Keratinocyte (primary cell): Measurements from ENCODE around the gene C11orf16. TPM values are rescaled to one million over a fixed set of nuclear protein-coding genes. Genes with fewer than 3 reads are reported as not detected.

Experiments used
- DNase-seq: peaks from one replicate; pipeline ENCODE4 v3.0.0-alpha.2; 2011; ENCODE audit warnings: low read depth, missing footprints, low spot score
- FAIRE-seq: peaks from 2 replicates; lab custom pipeline; 2011; peaks lifted over from hg19 to GRCh38; lab: Jason Lieb, UNC
- H2AFZ ChIP-seq: 2 replicates; pipeline ENCODE4 v1.6.0; 2012; ENCODE audit warnings: low read length, control low read depth, inconsistent platforms; ENCODE audit not compliant: control insufficient read depth
- H3K27ac ChIP-seq: 2 replicates; pipeline ENCODE4 v1.5.1; 2011; ENCODE audit warnings: low read length; ENCODE audit not compliant: control insufficient read depth, insufficient read depth
- H3K27me3 ChIP-seq: 3 replicates; pipeline ENCODE4 v1.6.0; 2011; ENCODE audit warnings: low read length; ENCODE audit not compliant: control insufficient read depth, insufficient read depth; ENCODE audit errors: extremely low read depth
- H3K36me3 ChIP-seq, 2 experiments: 2 replicates in 1 of 2; 3 replicates in 1 of 2; pipeline ENCODE4 v1.5.1; 2011; ENCODE audit warnings: low read length in 2 of 2, mild to moderate bottlenecking in 1 of 2; ENCODE audit not compliant: control insufficient read depth in 2 of 2, insufficient read depth in 2 of 2; ENCODE audit errors: extremely low read depth in 1 of 2
- H3K4me1 ChIP-seq: 3 replicates; pipeline ENCODE4 v1.5.1; 2011; ENCODE audit warnings: low read length; ENCODE audit not compliant: control insufficient read depth, insufficient read depth; ENCODE audit errors: extremely low read depth
- H3K4me2 ChIP-seq: 3 replicates; pipeline ENCODE4 v1.6.0; 2011; ENCODE audit warnings: low read depth, low read length; ENCODE audit not compliant: control insufficient read depth, insufficient read depth; ENCODE audit errors: extremely low read depth
- H3K4me3 ChIP-seq, 3 experiments: fragments of 200-600 bp in 1 of 3; sonication (generic) in 1 of 3; 2 replicates in 2 of 3; 3 replicates in 1 of 3; pipeline ENCODE4 v1.5.1; 2011 to 2016; ENCODE audit warnings: low read length in 3 of 3, mild to moderate bottlenecking in 3 of 3, control low read depth in 2 of 3, inconsistent platforms in 1 of 3, low read depth in 1 of 3, mixed read lengths in 1 of 3, mixed run types in 1 of 3, moderate library complexity in 1 of 3; ENCODE audit not compliant: control insufficient read depth in 2 of 3, insufficient read depth in 2 of 3; ENCODE audit errors: extremely low read depth in 1 of 3
- H3K79me2 ChIP-seq: 2 replicates; pipeline ENCODE4 v1.6.0; 2012; ENCODE audit warnings: low read length; ENCODE audit not compliant: control insufficient read depth, insufficient read depth
- H3K9ac ChIP-seq: 3 replicates; pipeline ENCODE4 v1.6.0; 2011; ENCODE audit warnings: low read length; ENCODE audit not compliant: control insufficient read depth, insufficient read depth; ENCODE audit errors: extremely low read depth
- H3K9me1 ChIP-seq: 3 replicates; pipeline ENCODE4 v1.6.0; 2011; ENCODE audit warnings: low read length; ENCODE audit not compliant: control insufficient read depth, insufficient read depth; ENCODE audit errors: extremely low read depth
- H3K9me3 ChIP-seq: 2 replicates; pipeline ENCODE4 v1.5.1; 2012; ENCODE audit warnings: low read depth, low read length; ENCODE audit not compliant: control insufficient read depth
- H4K20me1 ChIP-seq: 3 replicates; pipeline ENCODE4 v1.6.0; 2011; ENCODE audit warnings: low read length; ENCODE audit not compliant: control insufficient read depth, insufficient read depth; ENCODE audit errors: extremely low read depth
- CTCF ChIP-seq, 3 experiments: IDR thresholded peaks in 1 of 3; conservative IDR thresholded peaks in 1 of 3; optimal IDR thresholded peaks in 1 of 3; 2 replicates in 2 of 3; 3 replicates in 1 of 3; pipeline versions ENCODE3 to v1.5.1; 2011; ENCODE audit warnings: low read length in 3 of 3, mild to moderate bottlenecking in 3 of 3, moderate library complexity in 2 of 3, control low read depth in 1 of 3, inconsistent platforms in 1 of 3; ENCODE audit not compliant: insufficient read depth in 2 of 3; ENCODE audit errors: extremely low read depth in 1 of 3
- EZH2 ChIP-seq: IDR thresholded peaks from one replicate; pipeline ENCODE4 v1.6.1; 2012; ENCODE audit warnings: inconsistent platforms, mild to moderate bottlenecking, low read length, moderate library complexity
- dilution Hi-C: fragments of 300-500 bp; cut with MboI; formaldehyde crosslinking; loops from one replicate; pipeline ENCODE4 v1.7.0; 2020; ENCODE audit warnings: low sequenced_read_pairs; ENCODE audit not compliant: extremely low pct_ligation_motif_present
- polyA plus RNA-seq, 5 experiments: library from polyadenylated mRNA; depleted of rRNA in 3 of 5; stranded (reverse) in 3 of 5; stranded (forward) in 1 of 5; unstranded in 1 of 5; fragments of >200 nt; gene quantifications; 1 replicate in 1 of 5; 2 replicates in 3 of 5; 3 replicates in 1 of 5; pipeline versions ENCODE4 v1.2.1 to v1.2.3, GENCODE V29; 2011 to 2012; ENCODE audit warnings: missing spikeins in 2 of 5, low read depth in 1 of 5, low replicate concordance in 1 of 5
- small RNA-seq, 3 experiments: library from RNA; depleted of rRNA; stranded (forward); fragments of <200 nt; gene quantifications; one replicate each; pipeline ENCODE3, GENCODE V24; 2012; ENCODE audit warnings: low read depth in 3 of 3, low replicate concordance in 1 of 3; ENCODE audit not compliant: insufficient read length in 3 of 3

The C11orf16 gene
- polyA plus RNA-seq, 1 donor (not counting 4 experiments of a cell fraction or from before 2014, with no cell fraction given) = not detected

- no peaks in the 10 kb centered on the region for H3K79me2 ChIP-seq
- TF ChIP-seq CTCF (optimal IDR thresholded peaks at IDR 0.05 in 1 of 3, IDR thresholded peaks at IDR 0.05 in 1 of 3, conservative IDR thresholded peaks at IDR 0.05 in 1 of 3; ENCODE audit: extremely low read depth in 1 of 3, insufficient read depth in 2 of 3, low read length in 3 of 3) (no peak), EZH2 (no peak)
- FAIRE-seq (no peak), DNase-seq (no peak)
- no peaks in the 10 kb centered on the region for H3K27me3 ChIP-seq
- H3K4me1 ChIP-seq = peaks cover 19% of the 10 kb centered on the region
- peak overlapping the region; percentile 57 for H3K4me2 ChIP-seq
- H3K9me3 ChIP-seq = no peaks in the 10 kb centered on the region
- dilution Hi-C loops = no loop called here
- H3K36me3 ChIP-seq = no peaks in the 10 kb centered on the region
- H3K9ac ChIP-seq = peak overlapping the region; percentile 72
- H3K27ac ChIP-seq = peak overlapping the region; percentile 22
- peak overlapping the region; percentile 72 for H2AFZ ChIP-seq
- H3K9me1 ChIP-seq = no peaks in the 10 kb centered on the region
- no peaks in the 10 kb centered on the region for H4K20me1 ChIP-seq
- peak overlapping the region; percentile 57 to 76 (median 74) for H3K4me3 ChIP-seq
These were observed 61.5 kb downstream of the C11orf16 start for GRCh38 chr11:8871171-8871775.

GRCh38 chr11:8870411-8871170 lies 62.2 kb downstream of the C11orf16 start:
- no peaks in the 10 kb centered on the region for H3K79me2 ChIP-seq

More at GRCh38 chr11:8870411-8871170, 62.2 kb downstream of the C11orf16 start:
- Histone ChIP-seq H3K9ac (peak overlapping the region; percentile 72), H3K4me2 (peak overlapping the region; percentile 57), H3K27me3 (no peaks in the 10 kb centered on the region), H4K20me1 (no peaks in the 10 kb centered on the region), H3K4me1 (peaks cover 19% of the 10 kb centered on the region), H3K9me3 (no peaks in the 10 kb centered on the region), H3K9me1 (no peaks in the 10 kb centered on the region), H2AFZ (peak overlapping the region; percentile 72), H3K36me3 (no peaks in the 10 kb centered on the region), H3K27ac (peak overlapping the region; percentile 22), H3K4me3 (peak overlapping the region; percentile 57 to 76 (median 74))
- FAIRE-seq (peak; percentile 71), DNase-seq (peak; percentile 32)
- TF ChIP-seq CTCF (optimal IDR thresholded peaks at IDR 0.05 in 1 of 3, IDR thresholded peaks at IDR 0.05 in 1 of 3, conservative IDR thresholded peaks at IDR 0.05 in 1 of 3; ENCODE audit: extremely low read depth in 1 of 3, insufficient read depth in 2 of 3, low read length in 3 of 3) (peak in 2 of 3 experiments; percentile 15 to 57), EZH2 (no peak)
- dilution Hi-C loops = no loop called here

Small RNA genes lying within 50 kb of the gene (small RNA-seq; reads per million reads assigned to genes)
- 0 reads per million in 3 experiments for gene RF00019

Other genes starting within 250 kb of the C11orf16 start
- 33.2 to 46.4 TPM (median 37.0 TPM) in 3 replicates for gene AKIP1, start 21.8 kb downstream of the C11orf16 start, polyA plus RNA-seq
- gene ASCL3, start 10.1 kb upstream of the C11orf16 start, polyA plus RNA-seq = not detected in 3 replicates
- gene TMEM9B, start 31.5 kb upstream of the C11orf16 start, polyA plus RNA-seq = 41.4 to 60.8 TPM (median 47.9 TPM) in 3 replicates
- 0.93 to 1.0 TPM (median 1.00 TPM) in 3 replicates for gene NRIP3, start 71.1 kb upstream of the C11orf16 start, polyA plus RNA-seq
- gene SCUBE2, start 158.7 kb upstream of the C11orf16 start, polyA plus RNA-seq = 0.70 to 2.3 TPM (median 1.5 TPM) in 3 replicates